Neuronal stem cell (in vitro differentiated cells): ENCODE measurements around the gene HELZ.

ENCODE experiments used
- DNase-seq: peaks from one replicate; pipeline ENCODE4 v3.0.0-alpha.2; 2013; ENCODE audit warnings: low spot score
- H2AFZ ChIP-seq: one replicate; pipeline ENCODE4 v1.6.1; 2013; ENCODE audit warnings: mild to moderate bottlenecking, low read length, inconsistent platforms
- H2AK5ac ChIP-seq: 2 replicates; pipeline ENCODE4 v1.6.1; 2013; ENCODE audit warnings: low read depth, mild to moderate bottlenecking, inconsistent platforms, low read length, moderate library complexity, mixed read lengths
- H2BK120ac ChIP-seq: 2 replicates; pipeline ENCODE4 v1.6.1; 2013; ENCODE audit warnings: low read depth, mild to moderate bottlenecking, inconsistent platforms, low read length, moderate library complexity, mixed read lengths
- H2BK12ac ChIP-seq: one replicate; pipeline ENCODE4 v1.6.1; 2013; ENCODE audit warnings: low read length, inconsistent platforms
- H2BK15ac ChIP-seq: 2 replicates; pipeline ENCODE4 v1.6.1; 2013; ENCODE audit warnings: mild to moderate bottlenecking, low read length, inconsistent platforms, mixed read lengths
- H2BK5ac ChIP-seq: one replicate; pipeline ENCODE4 v1.6.1; 2013; ENCODE audit warnings: inconsistent platforms, mild to moderate bottlenecking, low read length, moderate library complexity
- H3K14ac ChIP-seq: one replicate; pipeline ENCODE4 v1.6.1; 2013; ENCODE audit warnings: low read length, inconsistent platforms
- H3K18ac ChIP-seq: 2 replicates; pipeline ENCODE4 v1.6.1; 2013; ENCODE audit warnings: low read length, inconsistent platforms
- H3K23ac ChIP-seq: 2 replicates; pipeline ENCODE4 v1.6.1; 2013; ENCODE audit warnings: low read depth, mild to moderate bottlenecking, mixed read lengths, low read length, inconsistent platforms; ENCODE audit not compliant: poor library complexity
- H3K27ac ChIP-seq: replicated peaks from 3 replicates; pipeline ENCODE4 v1.5.1; 2013; ENCODE audit warnings: low read length, inconsistent platforms
- H3K27me3 ChIP-seq, 3 experiments: 2 replicates each; pipeline ENCODE4 v1.6.1; 2013; ENCODE audit warnings: low read length in 3 of 3, mild to moderate bottlenecking in 2 of 3, inconsistent platforms in 1 of 3, low read depth in 1 of 3, mixed read lengths in 1 of 3, moderate library complexity in 1 of 3; ENCODE audit not compliant: control insufficient read depth in 3 of 3, insufficient read depth in 3 of 3
- H3K36me3 ChIP-seq, 2 donors: replicated peaks in 1 of 2; 2 replicates each; pipeline ENCODE4 v1.6.1; 2013; ENCODE audit warnings: low read length in 2 of 2; ENCODE audit not compliant: control insufficient read depth in 2 of 2, insufficient read depth in 2 of 2
- H3K4ac ChIP-seq: 2 replicates; pipeline ENCODE4 v1.6.1; 2013; ENCODE audit warnings: inconsistent platforms, mild to moderate bottlenecking, low read length, moderate library complexity
- H3K4me1 ChIP-seq, 2 donors: 1 replicate in 1 of 2; 2 replicates in 1 of 2; pipeline ENCODE4 v1.6.1; 2013; ENCODE audit warnings: low read length in 2 of 2, low read depth in 1 of 2; ENCODE audit not compliant: control insufficient read depth in 2 of 2, insufficient read depth in 1 of 2
- H3K4me2 ChIP-seq: one replicate; pipeline ENCODE4 v1.6.1; 2013; ENCODE audit warnings: mild to moderate bottlenecking, low read length, inconsistent platforms; ENCODE audit not compliant: insufficient read depth, poor library complexity, severe bottlenecking
- H3K4me3 ChIP-seq, 2 donors: 2 replicates each; pipeline ENCODE4 v1.5.1; 2013; ENCODE audit warnings: low read length in 2 of 2, mild to moderate bottlenecking in 2 of 2, inconsistent platforms in 1 of 2, moderate library complexity in 1 of 2
- H3K79me1 ChIP-seq: one replicate; pipeline ENCODE4 v1.6.1; 2013; ENCODE audit warnings: low read depth, mild to moderate bottlenecking, inconsistent platforms, low read length, moderate library complexity
- H3K9ac ChIP-seq: one replicate; pipeline ENCODE4 v1.6.1; 2013; ENCODE audit warnings: mild to moderate bottlenecking, low read depth, low read length, inconsistent platforms; ENCODE audit not compliant: poor library complexity
- H3K9me3 ChIP-seq, 2 donors: replicated peaks in 1 of 2; 2 replicates each; pipeline versions ENCODE3 to v1.6.1; 2013; ENCODE audit warnings: low read length in 2 of 2, mild to moderate bottlenecking in 2 of 2, inconsistent platforms in 1 of 2, low read depth in 1 of 2, mixed read lengths in 1 of 2, moderate library complexity in 1 of 2; ENCODE audit not compliant: control insufficient read depth in 2 of 2, insufficient read depth in 1 of 2
- H4K8ac ChIP-seq: one replicate; pipeline ENCODE4 v1.6.1; 2013; ENCODE audit warnings: low read depth, mild to moderate bottlenecking, inconsistent platforms, low read length, moderate library complexity
- H4K91ac ChIP-seq: one replicate; pipeline ENCODE4 v1.6.1; 2013; ENCODE audit warnings: low read length, low read depth, mild to moderate bottlenecking, inconsistent platforms; ENCODE audit not compliant: poor library complexity
- WGBS, 2 donors: extraction: QIAGEN DNeasy Blood & Tissue Kit; methylation state at CpG; one replicate each; pipeline ENCODE4 v1.1.7; 2013; ENCODE audit warnings: missing lambda C conversion rate in 2 of 2, mixed read lengths in 1 of 2; ENCODE audit not compliant: insufficient read length in 2 of 2, insufficient replicate concordance in 1 of 2; ENCODE audit errors: extremely low coverage in 2 of 2; 5-methylcytosine and 5-hydroxymethylcytosine counted together

Gene HELZ

DNA sequence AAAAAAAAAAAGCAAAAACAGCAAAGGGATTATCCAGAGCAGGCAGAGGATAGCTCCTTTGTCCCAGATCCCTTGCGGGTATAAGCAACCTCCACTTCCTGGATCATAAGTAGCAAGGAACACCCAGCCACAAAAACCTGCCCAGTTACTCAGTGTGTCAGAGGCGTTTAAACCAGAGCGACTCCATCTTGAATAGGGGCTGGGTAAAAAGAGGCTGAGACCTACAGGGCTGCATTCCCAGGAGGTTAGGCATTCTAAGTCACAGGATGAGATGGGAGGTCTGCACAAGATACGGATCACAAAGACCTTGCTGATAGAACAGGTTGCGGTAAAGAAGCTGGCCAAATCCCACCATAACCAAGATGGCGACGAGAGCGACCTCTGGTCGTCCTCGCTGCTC is 33.4 kb upstream of the HELZ start:
- Histone ChIP-seq H4K8ac (no peak overlapping the region), H4K91ac (no peak overlapping the region), H2BK12ac (no peak overlapping the region), H3K18ac (no peak overlapping the region), H3K4me1 (no peaks in the 10 kb centered on the region), H3K4me2 (no peak overlapping the region), H2BK5ac (no peak overlapping the region), H3K4ac (no peak overlapping the region), H3K23ac (no peak overlapping the region), H3K27me3 (no peaks in the 10 kb centered on the region), H2AFZ (peak overlapping the region; percentile 76), H2AK5ac (no peak overlapping the region), H3K14ac (no peak overlapping the region), H2BK15ac (no peak overlapping the region), H3K79me1 (no peaks in the 10 kb centered on the region), H2BK120ac (no peak overlapping the region), H3K4me3 (no peak overlapping the region), H3K27ac (no peak overlapping the region), H3K9ac (no peak overlapping the region), H3K9me3 (no peaks in the 10 kb centered on the region), H3K36me3 (no peaks in the 10 kb centered on the region)
- no peak for DNase-seq
- WGBS, 2 donors: no CpG with 5 or more reads among the region's 10 CpGs

DNA sequence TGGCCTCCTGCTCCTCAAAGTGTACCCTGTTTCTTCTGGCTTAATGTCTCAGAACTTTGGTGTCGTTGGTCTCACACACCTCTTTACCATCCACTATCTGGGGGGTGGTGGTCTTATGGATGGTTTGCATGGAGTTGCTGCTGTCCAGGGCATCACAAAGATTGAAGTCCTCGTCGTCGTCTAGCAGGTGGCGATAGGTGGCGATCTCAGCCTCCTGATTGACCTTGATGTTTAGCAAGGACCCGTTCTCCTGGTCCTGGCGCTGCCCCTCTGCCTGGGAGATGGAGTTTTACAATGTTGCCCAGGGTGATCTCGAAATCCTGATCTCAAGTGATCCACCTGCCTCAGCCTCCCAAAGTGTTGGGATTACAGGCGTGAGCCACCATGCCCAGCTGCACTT is 31.1 kb upstream of the HELZ start:
- H2BK5ac ChIP-seq: no peak overlapping the region
- H3K18ac ChIP-seq: no peak overlapping the region
- no peak overlapping the region for H3K9ac ChIP-seq
- no peak overlapping the region for H3K4me3 ChIP-seq
- H2AFZ ChIP-seq: no peak overlapping the region
- no peak for DNase-seq
- no peaks in the 10 kb centered on the region for H3K36me3 ChIP-seq
- no peaks in the 10 kb centered on the region for H3K4me1 ChIP-seq
- H3K4me2 ChIP-seq: no peak overlapping the region
- H2BK120ac ChIP-seq: no peak overlapping the region
- H3K79me1 ChIP-seq: no peaks in the 10 kb centered on the region
- H3K14ac ChIP-seq: no peak overlapping the region
- no peak overlapping the region for H3K4ac ChIP-seq
- H3K9me3 ChIP-seq: no peaks in the 10 kb centered on the region
- H3K27ac ChIP-seq: no peak overlapping the region
- H3K27me3 ChIP-seq: no peaks in the 10 kb centered on the region
- no peak overlapping the region for H4K8ac ChIP-seq
- H2BK15ac ChIP-seq: no peak overlapping the region
- H2BK12ac ChIP-seq: no peak overlapping the region
- H2AK5ac ChIP-seq: no peak overlapping the region
- no CpG with 5 or more reads among the region's 10 CpGs for WGBS, 2 donors
- no peak overlapping the region for H3K23ac ChIP-seq
- no peak overlapping the region for H4K91ac ChIP-seq

DNA sequence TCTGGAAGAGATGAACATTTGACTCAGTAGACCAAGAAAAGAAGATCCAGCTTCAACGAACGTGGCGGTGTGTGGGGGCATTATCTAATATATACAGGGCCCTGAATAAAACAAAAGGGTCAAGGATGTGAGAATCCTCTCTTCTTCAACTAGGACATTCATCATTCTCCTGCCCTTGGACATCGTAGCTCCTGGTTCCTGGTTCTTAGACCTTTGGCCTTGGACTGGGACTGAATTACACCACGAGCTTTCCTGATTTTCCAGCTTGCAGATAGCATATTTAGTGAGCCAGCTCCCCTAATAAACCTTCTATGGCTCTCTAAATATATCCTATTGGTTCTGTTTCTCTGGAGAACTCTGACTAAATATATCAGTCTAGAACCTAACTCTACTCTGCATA is 29.5 kb upstream of the HELZ start:
- Histone ChIP-seq H3K36me3 (no peaks in the 10 kb centered on the region), H3K4me3 (no peak overlapping the region), H3K4me2 (no peak overlapping the region), H3K27ac (no peak overlapping the region), H2AFZ (no peak overlapping the region), H3K79me1 (no peaks in the 10 kb centered on the region), H3K27me3 (no peaks in the 10 kb centered on the region), H3K4me1 (no peaks in the 10 kb centered on the region), H4K8ac (no peak overlapping the region), H2AK5ac (no peak overlapping the region), H3K23ac (no peak overlapping the region), H2BK12ac (no peak overlapping the region), H3K9me3 (no peaks in the 10 kb centered on the region), H2BK5ac (no peak overlapping the region), H3K14ac (no peak overlapping the region), H2BK120ac (no peak overlapping the region), H3K4ac (no peak overlapping the region), H2BK15ac (no peak overlapping the region), H3K18ac (no peak overlapping the region), H4K91ac (no peak overlapping the region), H3K9ac (no peak overlapping the region)
- whole genome bisulfite sequencing, 2 donors: no CpG with 5 or more reads among the region's 5 CpGs
- no peak for DNase-seq

DNA sequence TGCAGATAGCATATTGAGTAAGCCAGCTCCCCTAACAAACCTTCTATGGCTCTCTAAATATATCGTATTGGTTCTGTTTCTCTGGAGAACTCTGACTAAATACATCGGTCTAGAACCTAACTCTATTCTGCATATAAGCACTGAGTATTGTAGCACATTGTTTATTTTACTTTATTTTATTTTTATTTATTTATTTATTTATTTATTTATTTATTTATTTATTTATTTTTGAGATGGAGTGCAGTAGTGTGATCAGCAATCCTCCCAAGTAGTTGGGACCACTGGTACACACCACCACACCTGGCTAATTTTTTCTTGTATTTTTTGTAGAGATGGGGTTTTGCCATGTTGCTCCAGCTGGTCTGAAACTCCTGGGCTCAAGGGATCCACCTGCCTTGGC is 28.9 kb upstream of the HELZ start:
- Histone ChIP-seq H3K27ac (no peak overlapping the region), H3K4me3 (no peak overlapping the region), H2BK5ac (no peak overlapping the region), H2BK120ac (no peak overlapping the region), H3K18ac (no peak overlapping the region), H2BK12ac (no peak overlapping the region), H3K27me3 (no peaks in the 10 kb centered on the region), H2BK15ac (no peak overlapping the region), H3K4me2 (no peak overlapping the region), H3K23ac (no peak overlapping the region), H3K9me3 (no peaks in the 10 kb centered on the region), H2AK5ac (no peak overlapping the region), H3K4me1 (no peaks in the 10 kb centered on the region), H4K8ac (no peak overlapping the region), H3K79me1 (no peaks in the 10 kb centered on the region), H3K9ac (no peak overlapping the region), H2AFZ (no peak overlapping the region), H3K36me3 (no peaks in the 10 kb centered on the region), H3K4ac (no peak overlapping the region), H3K14ac (no peak overlapping the region), H4K91ac (no peak overlapping the region)
- WGBS, 2 donors: no CpG with 5 or more reads among the region's 2 CpGs
- DNase-seq: no peak
